ENCODE data around the gene C13orf46.

DNA sequence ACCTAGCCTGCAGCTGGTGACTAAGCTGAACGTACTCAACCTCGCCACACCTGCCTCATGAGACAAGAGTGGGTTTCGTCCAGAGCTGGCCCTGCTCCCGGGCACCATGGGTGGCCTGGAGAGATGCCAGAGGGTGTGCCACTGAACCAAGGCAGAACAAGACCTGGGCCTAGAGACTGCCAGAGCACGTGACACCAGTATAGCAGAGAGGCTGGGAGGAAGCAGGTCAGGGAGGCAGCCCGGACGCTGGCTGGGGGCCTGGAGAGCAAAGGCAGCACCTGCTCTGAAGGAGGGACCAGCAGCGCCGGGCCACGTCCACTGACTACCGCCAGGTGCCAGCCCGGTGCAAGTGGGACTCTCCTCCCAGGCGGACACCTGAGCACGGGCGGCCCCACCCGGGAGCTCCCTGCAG is 7.3 kb upstream of the C13orf46 start:
- TF ChIP-seq, protein P1, sequence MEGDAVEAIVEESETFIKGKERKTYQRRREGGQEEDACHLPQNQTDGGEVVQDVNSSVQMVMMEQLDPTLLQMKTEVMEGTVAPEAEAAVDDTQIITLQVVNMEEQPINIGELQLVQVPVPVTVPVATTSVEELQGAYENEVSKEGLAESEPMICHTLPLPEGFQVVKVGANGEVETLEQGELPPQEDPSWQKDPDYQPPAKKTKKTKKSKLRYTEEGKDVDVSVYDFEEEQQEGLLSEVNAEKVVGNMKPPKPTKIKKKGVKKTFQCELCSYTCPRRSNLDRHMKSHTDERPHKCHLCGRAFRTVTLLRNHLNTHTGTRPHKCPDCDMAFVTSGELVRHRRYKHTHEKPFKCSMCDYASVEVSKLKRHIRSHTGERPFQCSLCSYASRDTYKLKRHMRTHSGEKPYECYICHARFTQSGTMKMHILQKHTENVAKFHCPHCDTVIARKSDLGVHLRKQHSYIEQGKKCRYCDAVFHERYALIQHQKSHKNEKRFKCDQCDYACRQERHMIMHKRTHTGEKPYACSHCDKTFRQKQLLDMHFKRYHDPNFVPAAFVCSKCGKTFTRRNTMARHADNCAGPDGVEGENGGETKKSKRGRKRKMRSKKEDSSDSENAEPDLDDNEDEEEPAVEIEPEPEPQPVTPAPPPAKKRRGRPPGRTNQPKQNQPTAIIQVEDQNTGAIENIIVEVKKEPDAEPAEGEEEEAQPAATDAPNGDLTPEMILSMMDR (IDR thresholded peaks at IDR 0.05): no peak
- TF ChIP-seq ZFX (IDR thresholded peaks at IDR 0.05; ENCODE audit: borderline replicate concordance): no peak

All from 22Rv1 (cell line).